Activated T-cell treated with anti-CD3 and anti-CD28 coated beads, Interleukin-2, amount 50 U/mL, for 48 hours (primary cell): ENCODE data around the gene LRPAP1.

Experiments used
- DNase-seq, 2 experiments: peaks; one replicate each; pipeline ENCODE4 v3.0.0-alpha.2; 2020

Gene LRPAP1

DNA sequence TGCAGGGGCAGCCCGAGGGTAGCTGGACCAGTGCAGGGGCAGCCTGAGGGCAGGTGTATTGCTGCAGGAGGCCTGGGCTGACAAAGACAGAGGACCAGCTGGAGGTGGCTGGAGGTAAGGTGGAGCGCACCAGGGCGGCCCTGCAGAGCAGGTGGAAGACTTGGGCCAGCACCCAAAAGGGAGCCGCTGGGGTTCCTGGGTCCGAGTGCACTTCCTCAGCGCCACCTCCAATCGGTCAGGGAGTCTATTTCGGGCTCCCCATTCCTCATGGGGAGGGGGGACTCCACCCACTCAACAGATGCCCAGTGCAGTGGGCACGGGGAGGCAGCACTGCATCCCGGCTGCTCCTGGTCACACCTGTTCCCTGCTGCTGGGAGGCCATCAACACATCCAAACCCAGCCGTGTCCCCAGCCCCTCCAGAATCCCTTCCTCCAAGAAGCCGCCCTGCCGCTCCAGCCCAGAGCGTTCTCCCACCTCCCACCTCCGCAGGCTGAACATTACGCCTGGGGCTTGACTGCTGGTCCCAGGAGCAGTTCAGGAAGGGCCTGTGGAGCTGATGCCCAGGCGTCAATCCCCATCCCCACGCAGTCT, 1.5 kb downstream of the LRPAP1 start:
- DNase-seq: no peak

- DNase-seq: no peak
These were observed 2.2 kb downstream of the LRPAP1 start for GRCh38 chr4:3530051-3530450.

- DNase-seq: no peak
These were observed 2.9 kb downstream of the LRPAP1 start for GRCh38 chr4:3529363-3529762.

- DNase-seq: no peak
These were observed 4.0 kb downstream of the LRPAP1 start for GRCh38 chr4:3527914-3528876.

DNA sequence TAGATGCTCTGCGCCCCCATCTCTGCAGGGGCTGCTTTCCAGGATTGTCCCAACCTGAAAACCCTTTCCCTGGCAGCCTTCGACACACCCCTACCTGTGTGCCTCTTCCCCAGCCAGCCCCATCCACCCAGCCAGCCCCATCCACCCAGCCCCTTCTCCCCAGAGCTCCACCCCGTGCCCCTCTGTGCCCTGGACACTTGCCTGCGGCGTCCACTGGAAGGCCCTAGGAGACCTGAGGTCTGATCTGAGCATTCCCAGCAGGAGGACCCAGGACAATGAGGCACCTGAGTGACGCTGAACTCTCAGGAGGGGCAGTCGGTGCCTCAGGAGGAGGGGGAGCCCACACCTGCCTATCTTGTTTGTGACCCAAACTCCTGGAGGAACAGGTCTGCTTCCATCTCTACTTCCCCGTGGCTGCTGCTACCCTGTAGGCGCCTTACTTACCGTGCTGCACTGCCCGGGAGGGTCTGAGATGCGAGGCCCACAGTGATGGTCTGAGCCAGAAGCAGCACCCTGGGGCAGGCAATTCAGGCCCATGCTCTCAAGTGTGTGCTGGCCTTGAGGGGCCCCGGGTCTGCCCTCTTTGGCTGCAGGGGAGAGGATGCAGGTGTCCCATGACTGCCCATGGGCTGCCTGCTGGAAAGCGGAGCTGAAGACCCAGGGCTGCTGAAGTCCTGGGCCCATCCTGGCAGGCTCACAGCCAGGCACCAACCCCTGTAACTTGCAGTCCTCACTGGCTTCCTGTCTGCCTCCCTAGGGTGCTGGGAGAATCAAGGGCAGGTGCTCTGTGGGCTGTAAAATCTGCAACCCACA, 4.9 kb downstream of the LRPAP1 start:
- DNase-seq: no peak

DNA sequence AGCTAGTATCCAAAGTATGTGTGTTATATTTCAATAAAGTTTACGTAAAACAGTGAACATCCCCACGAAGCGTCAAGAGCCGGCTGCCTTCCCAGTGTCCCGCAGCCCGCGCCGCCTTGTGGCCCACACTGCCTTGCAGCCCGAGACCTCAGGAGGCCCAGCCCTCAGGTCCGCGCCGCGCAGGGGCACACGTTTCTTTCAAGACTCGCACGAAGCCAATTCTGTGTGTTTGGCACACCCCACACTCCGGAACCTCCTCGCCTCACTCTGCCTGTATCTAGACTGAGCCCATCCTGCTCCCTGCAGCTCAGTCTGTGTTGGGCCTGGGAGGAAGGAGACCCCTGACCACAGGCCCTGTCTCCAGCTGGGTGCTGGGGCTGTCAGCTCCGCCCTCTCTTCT, 5.8 kb downstream of the LRPAP1 start:
- no peak for DNase-seq

- no peak for DNase-seq
These were observed 6.4 kb downstream of the LRPAP1 start for GRCh38 chr4:3525532-3526430.

DNA sequence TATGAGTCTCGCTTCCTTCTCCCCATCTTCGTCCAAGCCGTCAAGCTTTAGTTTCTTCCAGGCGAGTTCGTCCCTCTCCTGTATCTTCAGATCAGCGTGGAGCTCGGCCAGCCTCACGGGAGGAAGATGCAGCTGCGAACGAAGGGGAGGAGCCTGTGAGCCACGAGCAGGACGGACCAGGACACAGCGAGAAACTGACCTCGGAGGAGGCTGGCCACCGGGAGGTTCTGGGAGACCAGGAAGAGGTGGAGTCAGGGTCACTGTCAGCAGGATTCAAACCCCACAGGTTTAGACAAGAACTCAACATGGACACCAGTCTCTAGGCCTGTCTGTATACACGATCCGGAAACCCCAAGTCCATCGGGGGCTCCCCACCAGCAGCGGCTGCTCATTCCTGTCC, 7.3 kb downstream of the LRPAP1 start:
- no peak for DNase-seq

DNA sequence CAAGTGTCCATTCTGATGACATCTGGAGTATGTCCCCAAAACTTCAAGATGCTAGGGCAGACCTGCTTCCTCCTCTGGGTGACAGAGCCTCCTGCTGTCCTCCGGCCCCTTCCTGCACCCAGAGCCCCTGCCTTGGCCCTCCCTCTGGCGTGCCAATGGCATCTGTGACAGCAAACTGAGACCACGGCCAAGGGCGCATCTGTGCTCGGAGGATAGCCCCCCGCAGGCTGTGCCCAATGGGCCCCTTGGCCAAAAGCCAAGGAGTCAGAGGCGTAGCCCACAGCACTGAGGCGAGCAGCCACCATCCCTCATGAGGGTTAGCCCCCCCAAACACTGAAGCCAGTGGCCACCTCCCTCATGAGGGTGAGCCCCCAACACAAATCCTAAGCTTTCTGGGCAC, 7.9 kb downstream of the LRPAP1 start:
- DNase-seq: no peak

- DNase-seq: no peak
These were observed 8.5 kb downstream of the LRPAP1 start for GRCh38 chr4:3523628-3524221.

GRCh38 chr4:3523146-3523627, 9.0 kb downstream of the LRPAP1 start:
- no peak for DNase-seq

- no peak for DNase-seq
These were observed 9.6 kb downstream of the LRPAP1 start for GRCh38 chr4:3522651-3523050.

GRCh38 chr4:3522326-3522640, 9.9 kb downstream of the LRPAP1 start:
- no peak for DNase-seq

DNA sequence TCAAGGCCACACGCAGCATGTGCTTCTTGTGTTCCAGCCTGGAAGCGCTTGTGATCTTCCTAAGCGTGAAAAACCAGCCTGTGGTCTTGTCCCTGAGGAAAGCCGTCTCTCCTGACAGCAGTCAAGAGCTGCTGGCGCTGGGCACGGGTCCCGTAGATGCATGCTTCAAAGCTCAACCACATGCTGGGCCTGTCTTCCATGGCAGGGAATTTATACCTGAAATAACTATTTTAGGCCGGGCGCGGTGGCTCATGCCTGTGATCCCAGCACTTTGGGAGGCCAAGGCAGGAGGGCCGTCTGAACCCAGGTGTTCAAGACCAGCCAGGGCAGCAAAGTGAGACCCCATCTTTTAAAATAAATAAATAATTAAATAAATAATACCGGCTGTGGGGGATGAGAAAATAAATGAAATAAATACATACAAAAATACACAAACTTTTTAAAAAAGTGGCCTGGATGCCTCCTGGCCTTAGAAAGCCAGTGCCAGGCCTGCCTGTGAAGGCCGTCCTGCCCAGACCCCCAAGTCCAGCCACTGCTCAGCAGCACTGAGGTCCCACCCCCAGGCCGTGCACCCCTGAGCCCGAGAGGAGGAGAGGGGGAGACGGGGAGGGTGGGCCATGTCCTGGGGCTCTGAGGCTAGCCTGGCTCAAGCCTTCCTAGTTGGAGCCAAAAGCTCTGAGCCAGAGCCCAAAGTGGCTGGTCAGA, 10.4 kb downstream of the LRPAP1 start:
- no peak for DNase-seq

GRCh38 chr4:3520796-3521600, 11.2 kb downstream of the LRPAP1 start:
- no peak for DNase-seq

DNA sequence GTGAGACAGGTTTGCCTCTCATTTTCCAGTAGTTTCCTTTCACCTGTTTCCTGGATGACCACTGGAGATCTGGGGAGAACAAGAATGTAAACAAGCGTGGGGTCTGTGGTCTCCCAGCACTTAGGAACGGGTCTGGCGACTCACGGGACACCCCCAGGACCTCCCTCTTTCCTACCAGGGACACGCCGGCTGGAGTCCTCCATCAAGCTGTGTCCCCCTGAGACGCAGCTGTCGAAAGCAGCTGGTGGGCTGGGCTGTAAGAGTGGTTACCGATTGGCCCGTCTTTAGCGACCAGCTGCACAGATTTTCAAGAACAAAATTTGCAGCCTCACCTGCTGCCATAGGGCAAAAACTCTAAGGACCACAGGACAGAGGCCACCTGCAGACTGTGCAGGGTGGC, 11.9 kb downstream of the LRPAP1 start:
- DNase-seq: no peak

- no peak for DNase-seq
These were observed 12.6 kb downstream of the LRPAP1 start for GRCh38 chr4:3519468-3520264.

DNA sequence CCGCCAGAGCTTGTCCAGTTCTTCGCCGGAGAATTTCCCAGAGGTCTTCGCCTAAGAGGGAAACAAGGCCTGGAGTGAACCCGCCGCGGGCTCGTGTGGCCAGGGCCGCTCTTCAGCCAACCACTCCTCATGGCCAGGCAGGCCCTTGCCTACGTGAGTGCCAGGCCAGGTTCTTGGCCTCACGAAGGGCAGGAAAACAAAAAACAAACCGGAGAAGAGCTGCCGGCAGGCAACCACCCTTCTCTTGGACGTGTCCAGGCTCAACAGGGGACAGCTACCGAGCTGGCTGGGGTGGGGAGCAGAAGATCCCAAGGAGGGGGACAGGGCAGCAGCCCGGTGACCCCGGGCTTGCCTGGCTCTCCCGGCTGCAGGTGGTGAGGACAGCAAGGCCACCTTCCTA, 13.3 kb downstream of the LRPAP1 start:
- DNase-seq: no peak

- DNase-seq: no peak
These were observed 13.7 kb downstream of the LRPAP1 start for GRCh38 chr4:3518511-3518880.
